Activated CD8-positive, alpha-beta T cell treated with anti-CD3 and anti-CD28 coated beads for 36 hours (primary cell): ENCODE results near the gene XRCC3. TPM values are rescaled to one million over a fixed set of nuclear protein-coding genes. Genes with fewer than 3 reads are reported as not detected.

Source experiments
- ATAC-seq: fragments of 200-7000 bp; cut with Tn5 transposase; one replicate; pipeline ENCODE4 v1.10.0; 2021; ENCODE audit warnings: mild to moderate bottlenecking, moderate library complexity
- CTCF ChIA-PET: fragments of 350-600 bp; sonication (Branson Sonifier 250); formaldehyde crosslinking; loops from one replicate; lab custom pipeline; 2021; ENCODE audit warnings: antibody characterized with exemption; lab: Charles Lee
- POLR2A ChIA-PET: fragments of 350-600 bp; sonication (Branson Sonifier 250); formaldehyde crosslinking; loops from one replicate; lab custom pipeline; 2021; ENCODE audit warnings: antibody characterized with exemption; lab: Charles Lee
- DNase-seq: peaks from one replicate; pipeline ENCODE4 v3.0.0-alpha.2; 2020
- H3K27ac Mint-ChIP-seq: one replicate; pipeline ENCODE4 v1.8.0; 2021; ENCODE audit warnings: mild to moderate bottlenecking, mixed read lengths
- H3K27me3 Mint-ChIP-seq: one replicate; pipeline ENCODE4 v1.8.0; 2021; ENCODE audit warnings: mixed read lengths
- H3K36me3 Mint-ChIP-seq: one replicate; pipeline ENCODE4 v1.8.0; 2021; ENCODE audit warnings: low read depth, mixed read lengths
- H3K4me1 Mint-ChIP-seq: one replicate; pipeline ENCODE4 v1.8.0; 2021; ENCODE audit warnings: low read depth, mixed read lengths
- H3K4me3 Mint-ChIP-seq: one replicate; pipeline ENCODE4 v1.8.0; 2021; ENCODE audit warnings: mild to moderate bottlenecking, moderate library complexity, mixed read lengths
- H3K9me3 Mint-ChIP-seq: one replicate; pipeline ENCODE4 v1.8.0; 2021; ENCODE audit warnings: mixed read lengths
- intact Hi-C: fragments of 100-400 bp; cut with micrococcal nuclease; formaldehyde crosslinking; loops from one replicate; pipeline ENCODE4 v1.10.0; 2022
- total RNA-seq, 2 experiments: library from RNA; stranded (reverse); gene quantifications; one replicate each; pipeline ENCODE4 v1.2.3, GENCODE V29; 2021
- TF ChIP-seq, protein P1 (sequence below): fragments of 200-600 bp; IDR thresholded peaks from one replicate; pipeline ENCODE4 v1.8.0; 2022; ENCODE audit warnings: antibody characterized with exemption, mild to moderate bottlenecking

XRCC3 gene
- total RNA-seq = 10 to 100 TPM; 47.3 to 55.2 TPM

DNA sequence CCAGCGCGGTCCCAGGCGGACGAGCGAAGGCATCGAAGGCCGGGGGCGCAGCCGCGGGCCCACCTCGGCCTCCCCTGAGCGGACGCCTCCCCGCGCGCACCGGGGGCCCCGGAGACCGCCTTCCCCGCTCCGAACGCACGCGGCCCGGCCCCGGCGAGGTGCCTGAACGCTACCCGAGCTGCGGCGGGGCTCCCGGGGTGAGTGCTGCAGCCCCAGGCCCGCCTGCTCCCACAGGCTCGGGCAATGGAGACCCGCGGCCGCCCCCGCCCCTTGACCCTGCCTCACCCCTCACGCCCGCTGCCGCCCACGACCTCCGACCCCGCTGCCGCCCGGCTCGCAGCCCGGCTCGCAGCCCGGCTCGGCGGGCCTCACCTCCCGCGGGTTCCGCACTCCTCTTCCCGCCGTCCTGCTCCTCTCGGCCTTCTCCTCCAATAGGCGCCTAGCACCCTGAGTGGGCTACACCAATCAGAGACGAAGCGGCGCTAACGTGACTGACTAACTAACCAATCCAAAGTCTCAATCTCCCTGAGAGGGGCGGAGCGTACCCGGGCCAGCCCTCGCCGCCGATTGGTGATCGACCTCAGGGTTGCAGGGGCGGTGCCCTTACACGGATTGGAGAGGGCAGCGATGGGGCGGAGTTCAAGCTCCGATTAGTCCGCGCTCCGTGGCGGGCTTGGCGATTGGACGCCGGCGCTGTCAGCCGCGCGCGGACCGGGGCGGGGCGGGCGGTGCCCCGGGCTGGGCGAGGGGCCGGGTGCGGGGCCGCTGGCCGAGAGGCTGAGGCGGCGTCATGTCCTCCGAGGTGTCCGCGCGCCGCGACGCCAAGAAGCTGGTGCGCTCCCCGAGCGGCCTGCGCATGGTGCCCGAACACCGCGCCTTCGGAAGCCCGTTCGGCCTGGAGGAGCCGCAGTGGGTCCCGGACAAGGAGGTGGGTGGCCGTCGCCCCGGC is at the start of gene XRCC3, which contains the start of gene ZFYVE21:
Gene XRCC3 (minus strand): TSS at position 400 of the 949 bp plus-strand sequence. CDS start 4,364 bp downstream, outside the sequence.
Gene ZFYVE21 (plus strand): TSS at position 759 of the 949 bp plus-strand sequence. CDS start 32 bp downstream, at position 791.
- intact Hi-C loops = no loop called here
- DNase-seq = peak; percentile 100
- CTCF ChIA-PET = interaction anchor here (0.7 to 1.3 kb wide), 2 partner anchors 93 to 163 kb away, joined by 3 read pairs; no protein-coding TSS in a partner anchor
- peaks cover 47% of the 10 kb centered on the region for H3K4me1 Mint-ChIP-seq
- no peaks in the 10 kb centered on the region for H3K27me3 Mint-ChIP-seq
- H3K27ac Mint-ChIP-seq = peak within 1 kb of the TSS; percentile 87
- peak within 1 kb of the TSS; percentile 86 for H3K4me3 Mint-ChIP-seq
- TF ChIP-seq, protein P1, sequence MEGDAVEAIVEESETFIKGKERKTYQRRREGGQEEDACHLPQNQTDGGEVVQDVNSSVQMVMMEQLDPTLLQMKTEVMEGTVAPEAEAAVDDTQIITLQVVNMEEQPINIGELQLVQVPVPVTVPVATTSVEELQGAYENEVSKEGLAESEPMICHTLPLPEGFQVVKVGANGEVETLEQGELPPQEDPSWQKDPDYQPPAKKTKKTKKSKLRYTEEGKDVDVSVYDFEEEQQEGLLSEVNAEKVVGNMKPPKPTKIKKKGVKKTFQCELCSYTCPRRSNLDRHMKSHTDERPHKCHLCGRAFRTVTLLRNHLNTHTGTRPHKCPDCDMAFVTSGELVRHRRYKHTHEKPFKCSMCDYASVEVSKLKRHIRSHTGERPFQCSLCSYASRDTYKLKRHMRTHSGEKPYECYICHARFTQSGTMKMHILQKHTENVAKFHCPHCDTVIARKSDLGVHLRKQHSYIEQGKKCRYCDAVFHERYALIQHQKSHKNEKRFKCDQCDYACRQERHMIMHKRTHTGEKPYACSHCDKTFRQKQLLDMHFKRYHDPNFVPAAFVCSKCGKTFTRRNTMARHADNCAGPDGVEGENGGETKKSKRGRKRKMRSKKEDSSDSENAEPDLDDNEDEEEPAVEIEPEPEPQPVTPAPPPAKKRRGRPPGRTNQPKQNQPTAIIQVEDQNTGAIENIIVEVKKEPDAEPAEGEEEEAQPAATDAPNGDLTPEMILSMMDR = no peak
- H3K36me3 Mint-ChIP-seq = peaks cover 23% of the 10 kb centered on the region
- H3K9me3 Mint-ChIP-seq = no peaks in the 10 kb centered on the region
- ATAC-seq = peak; percentile 97
- POLR2A ChIA-PET = interaction anchor here (1.4 to 5.4 kb wide), 3 partner anchors 9 to 21 kb away, joined by 4 to 41 read pairs (median 6); no protein-coding TSS in a partner anchor

- intact Hi-C loops = no loop called here
- peaks cover 2% of the 10 kb centered on the region for H3K36me3 Mint-ChIP-seq
- peaks cover 8% of the 10 kb centered on the region for H3K4me1 Mint-ChIP-seq
- POLR2A ChIA-PET = no interaction called here
- TF ChIP-seq, protein P1 = no peak
- ATAC-seq (peak; percentile 64), DNase-seq (peak; percentile 19)
- no peaks in the 10 kb centered on the region for H3K9me3 Mint-ChIP-seq
- CTCF ChIA-PET = no interaction called here
- peak overlapping the region; percentile 21 for H3K27ac Mint-ChIP-seq
- no peak overlapping the region for H3K4me3 Mint-ChIP-seq
- no peaks in the 10 kb centered on the region for H3K27me3 Mint-ChIP-seq
Measured at GRCh38 chr14:103763730-103764488, 48.7 kb upstream of the XRCC3 start.

DNA sequence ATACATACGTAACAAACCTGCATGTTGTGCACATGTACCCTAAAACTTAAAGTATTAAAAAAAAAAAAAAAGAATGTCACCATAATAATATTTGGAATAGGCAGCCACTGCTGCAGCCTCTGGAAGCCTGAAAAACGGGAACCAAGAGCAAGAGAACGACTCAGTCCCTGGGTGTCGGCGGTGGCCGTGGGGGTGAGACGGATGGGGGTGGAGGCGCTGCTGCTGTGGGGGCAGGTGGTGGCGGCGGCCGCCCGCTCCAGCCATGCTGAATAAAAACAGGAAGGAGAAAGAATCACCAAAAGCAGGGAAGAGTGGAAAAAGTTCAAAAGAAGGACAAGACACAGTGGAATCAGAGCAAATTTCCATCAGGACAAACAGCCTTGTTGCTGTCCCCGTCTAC is 47.3 kb upstream of the XRCC3 start:
- ATAC-seq = no peak
- H3K36me3 Mint-ChIP-seq = peaks cover 2% of the 10 kb centered on the region

GRCh38 chr14:103762036-103762435 is 46.8 kb upstream of the XRCC3 start:
- POLR2A ChIA-PET = no interaction called here
- Mint-ChIP-seq H3K4me3 (no peak overlapping the region), H3K9me3 (no peaks in the 10 kb centered on the region), H3K4me1 (peaks cover 8% of the 10 kb centered on the region), H3K36me3 (peaks cover 2% of the 10 kb centered on the region), H3K27ac (no peak overlapping the region), H3K27me3 (no peaks in the 10 kb centered on the region)
- CTCF ChIA-PET = no interaction called here
- intact Hi-C loops = no loop called here
- TF ChIP-seq, protein P1 = no peak
- no peak for ATAC-seq
- DNase-seq = no peak

More for the DNA sequence above, 47.3 kb upstream of the XRCC3 start:
- no peak overlapping the region for H3K4me3 Mint-ChIP-seq
- H3K27me3 Mint-ChIP-seq = no peaks in the 10 kb centered on the region
- H3K27ac Mint-ChIP-seq = no peak overlapping the region
- ChIA-PET CTCF (no interaction called here), POLR2A (no interaction called here)
- DNase-seq = no peak
- H3K9me3 Mint-ChIP-seq = no peaks in the 10 kb centered on the region
- TF ChIP-seq, protein P1 = no peak
- intact Hi-C loops = no loop called here
- H3K4me1 Mint-ChIP-seq = peaks cover 8% of the 10 kb centered on the region
